IMR-90 (cell line): Measurements from ENCODE around the gene NUTM1. TPM values are rescaled to one million over a fixed set of nuclear protein-coding genes. Genes with fewer than 3 reads are reported as not detected.
"Not testable (repeated sequence)": the region's sequence is repeated elsewhere in the genome, so short reads cannot be mapped to it uniquely, and the experiment has no call there.

ENCODE experiments used
- ATAC-seq: fragments of 200-7000 bp; cut with Tn5 transposase; 2 replicates; pipeline ENCODE4 v1.9.1; 2020; ENCODE audit warnings: low read depth, mild to moderate bottlenecking, moderate library complexity
- BruUV-seq: library from RNA; stranded (reverse); fragments of 400-500 nt; replicated peaks from 2 replicates; lab custom pipeline; 2021; lab: Mats Ljungman, UMichigan
- CTCF ChIA-PET: fragments of 300-600 bp; formaldehyde crosslinking; extraction: SDS; loops from one replicate; lab custom pipeline; 2021; ENCODE audit warnings: antibody characterized with exemption; lab: Yijun Ruan, JAX
- POLR2A ChIA-PET: fragments of 300-600 bp; sonication (Branson Sonifier 250); formaldehyde crosslinking; loops from one replicate; lab custom pipeline; 2022; ENCODE audit warnings: antibody characterized with exemption; ENCODE audit not compliant: unreplicated experiment; lab: Charles Lee
- DNase-seq: peaks from one replicate; pipeline ENCODE4 v3.0.0; 2013
- H2AFZ ChIP-seq: replicated peaks from 2 replicates; pipeline ENCODE3; 2013; ENCODE audit warnings: low read length, mild to moderate bottlenecking; ENCODE audit not compliant: poor library complexity
- H2AK5ac ChIP-seq: 2 replicates; pipeline ENCODE4 v1.6.1; 2013; ENCODE audit warnings: low read depth, low read length, inconsistent platforms
- H2AK9ac ChIP-seq: replicated peaks from 2 replicates; pipeline ENCODE3; 2013; ENCODE audit warnings: mild to moderate bottlenecking, low read depth, low read length, moderate library complexity; ENCODE audit not compliant: poor library complexity
- H2BK120ac ChIP-seq: 2 replicates; pipeline ENCODE4 v1.6.1; 2013; ENCODE audit warnings: low read depth, low read length, inconsistent platforms
- H2BK15ac ChIP-seq: 3 replicates; pipeline ENCODE4 v1.6.1; 2013; ENCODE audit warnings: low read depth, low read length, inconsistent platforms
- H2BK20ac ChIP-seq: 2 replicates; pipeline ENCODE4 v1.6.1; 2013; ENCODE audit warnings: low read depth, mild to moderate bottlenecking, inconsistent platforms, low read length, moderate library complexity
- H2BK5ac ChIP-seq: 2 replicates; pipeline ENCODE4 v1.6.1; 2013; ENCODE audit warnings: mild to moderate bottlenecking, low read depth, low read length, inconsistent platforms; ENCODE audit not compliant: poor library complexity, severe bottlenecking
- H3K14ac ChIP-seq: replicated peaks from 2 replicates; pipeline ENCODE4 v1.6.1; 2013; ENCODE audit warnings: low read depth, low read length, inconsistent platforms
- H3K18ac ChIP-seq: 2 replicates; pipeline ENCODE4 v1.6.1; 2013; ENCODE audit warnings: low read depth, low read length, control low read depth
- H3K23ac ChIP-seq: 2 replicates; pipeline ENCODE4 v1.6.1; 2013; ENCODE audit warnings: low read depth, low read length, inconsistent platforms
- H3K27ac ChIP-seq: 2 replicates; pipeline ENCODE4 v1.5.1; 2013; ENCODE audit warnings: mild to moderate bottlenecking, control low read depth, low read length; ENCODE audit not compliant: insufficient read depth
- H3K27me3 ChIP-seq: 2 replicates; pipeline ENCODE4 v1.6.1; 2013; ENCODE audit warnings: low read length; ENCODE audit not compliant: control insufficient read depth, insufficient read depth
- H3K36me3 ChIP-seq: 2 replicates; pipeline ENCODE4 v1.6.1; 2013; ENCODE audit warnings: low read length, mixed read lengths; ENCODE audit not compliant: control insufficient read depth, insufficient read depth
- H3K4ac ChIP-seq: 2 replicates; pipeline ENCODE4 v1.6.1; 2013; ENCODE audit warnings: low read depth, low read length, inconsistent platforms
- H3K4me1 ChIP-seq: 2 replicates; pipeline ENCODE4 v1.6.1; 2013; ENCODE audit warnings: low read length, mixed read lengths; ENCODE audit not compliant: control insufficient read depth, insufficient read depth
- H3K4me2 ChIP-seq: 2 replicates; pipeline ENCODE4 v1.6.1; 2013; ENCODE audit warnings: low read depth, mild to moderate bottlenecking, control low read depth, low read length, moderate library complexity
- H3K4me3 ChIP-seq: 2 replicates; pipeline ENCODE4 v1.5.1; 2013; ENCODE audit warnings: low read depth, mild to moderate bottlenecking, control low read depth, low read length, moderate library complexity; ENCODE audit not compliant: insufficient read depth
- H3K56ac ChIP-seq: 2 replicates; pipeline ENCODE4 v1.6.1; 2013; ENCODE audit warnings: low read length, inconsistent platforms; ENCODE audit not compliant: insufficient read depth; ENCODE audit errors: extremely low read depth
- H3K79me1 ChIP-seq, 2 experiments: 2 replicates each; pipeline ENCODE4 v1.6.1; 2013; ENCODE audit warnings: low read length in 2 of 2, inconsistent platforms in 1 of 2, low read depth in 1 of 2
- H3K9ac ChIP-seq: 2 replicates; pipeline ENCODE4 v1.6.1; 2013; ENCODE audit warnings: low read depth, low read length, control low read depth
- H3K9me1 ChIP-seq: 2 replicates; pipeline ENCODE4 v1.6.1; 2013; ENCODE audit warnings: low read length, inconsistent platforms; ENCODE audit not compliant: insufficient read depth
- H3K9me3 ChIP-seq: 2 replicates; pipeline ENCODE4 v1.6.1; 2013; ENCODE audit warnings: low read length; ENCODE audit not compliant: control insufficient read depth, insufficient read depth
- H4K20me1 ChIP-seq: 2 replicates; pipeline ENCODE4 v1.6.1; 2013; ENCODE audit warnings: low read length, inconsistent platforms; ENCODE audit not compliant: insufficient read depth
- H4K5ac ChIP-seq: 2 replicates; pipeline ENCODE4 v1.6.1; 2013; ENCODE audit warnings: mild to moderate bottlenecking, low read depth, low read length, control low read depth
- H4K8ac ChIP-seq, 2 experiments: 2 replicates each; pipeline ENCODE4 v1.6.1; 2013; ENCODE audit warnings: low read depth in 2 of 2, low read length in 2 of 2, control low read depth in 1 of 2, inconsistent platforms in 1 of 2
- H4K91ac ChIP-seq: 2 replicates; pipeline ENCODE4 v1.6.1; 2013; ENCODE audit warnings: low read depth, low read length, inconsistent platforms; ENCODE audit not compliant: insufficient read depth
- whole genome bisulfite sequencing, 2 experiments: methylation state at CpG; one replicate each; pipeline versions ENCODE4 v1.1.5 to v1.1.7; 2013; ENCODE audit warnings: missing lambda C conversion rate in 2 of 2; ENCODE audit not compliant: insufficient read length in 1 of 2; ENCODE audit errors: extremely low coverage in 2 of 2; 5-methylcytosine and 5-hydroxymethylcytosine counted together
- dilution Hi-C: fragments of 300-500 bp; cut with HindIII; formaldehyde crosslinking; loops from one replicate; pipeline ENCODE4 v1.14.3; 2018; ENCODE audit warnings: low sequenced_read_pairs; ENCODE audit not compliant: unreplicated experiment
- in situ Hi-C: fragments of 300-500 bp; cut with MboI; formaldehyde crosslinking; loops from 3 replicates; pipeline ENCODE4 v1.14.3; 2019; ENCODE audit warnings: low sequenced_read_pairs, inconsistent platforms, mixed read lengths
- intact Hi-C: fragments of 100-400 bp; cut with micrococcal nuclease; formaldehyde crosslinking; loops from 2 replicates; pipeline ENCODE4 v1.10.0; 2022
- polyA plus RNA-seq, 3 experiments: library from polyadenylated mRNA; depleted of rRNA; stranded (reverse); fragments of >200 nt; gene quantifications; 2 replicates each; pipeline ENCODE4 v1.2.3, GENCODE V29; 2012; ENCODE audit warnings: low replicate concordance in 1 of 3
- total RNA-seq: library from RNA; depleted of rRNA; stranded (reverse); fragments of >200 nt; gene quantifications from 2 replicates; pipeline ENCODE4 v1.2.3, GENCODE V29; 2012

The NUTM1 gene
- total and polyA plus RNA-seq, 2 of the 4 experiments (the other 2 are of a cell fraction) = not detected

DNA sequence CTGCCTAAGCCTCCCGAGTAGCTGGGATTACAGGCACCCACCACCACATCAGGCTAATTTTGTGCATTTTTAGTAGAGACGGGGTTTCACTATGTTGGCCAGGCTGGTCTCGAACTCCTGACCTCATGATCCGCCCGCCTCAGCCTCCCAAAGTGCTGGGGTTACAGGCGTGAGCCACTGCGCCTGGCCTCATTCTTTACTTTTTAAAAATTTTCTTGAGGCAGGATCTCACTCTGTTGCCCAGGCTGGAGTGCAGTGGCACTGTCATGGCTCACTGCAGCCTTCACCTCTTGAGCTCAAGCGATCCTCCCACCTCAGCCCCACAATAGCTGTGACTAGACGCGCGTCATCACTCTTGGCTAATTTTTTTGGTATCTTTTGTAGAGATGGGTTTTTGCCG lies 9.9 kb downstream of the NUTM1 start:
- H2BK20ac ChIP-seq, H3K79me1 ChIP-seq, H3K4me1 ChIP-seq, H2BK15ac ChIP-seq, H3K56ac ChIP-seq, H3K36me3 ChIP-seq, H3K9me1 ChIP-seq, BruUV-seq, H3K9me3 ChIP-seq, H3K4me3 ChIP-seq, H3K4me2 ChIP-seq, H3K27ac ChIP-seq, POLR2A ChIA-PET, intact Hi-C loops, H3K9ac ChIP-seq, in situ Hi-C loops, H4K20me1 ChIP-seq, H3K14ac ChIP-seq, H4K8ac ChIP-seq, H2AK9ac ChIP-seq, H4K5ac ChIP-seq, dilution Hi-C loops, H3K27me3 ChIP-seq, H2AK5ac ChIP-seq, DNase-seq, ATAC-seq, H2AFZ ChIP-seq, H2BK5ac ChIP-seq, H4K91ac ChIP-seq, H2BK120ac ChIP-seq, H3K23ac ChIP-seq, H3K18ac ChIP-seq, H3K4ac ChIP-seq: not testable (repeated sequence)
- CTCF ChIA-PET = interaction anchor here (1.4 kb wide), 1 partner anchor 14 kb away, joined by 3 read pairs; the partner anchor contains the start of gene LPCAT4
- no CpG with 5 or more reads among the region's 12 CpGs for WGBS, 2 experiments
